ENCODE measurements around the gene GPR119. TPM values are rescaled to one million over a fixed set of nuclear protein-coding genes. Genes with fewer than 3 reads are reported as not detected.

GPR119 gene
- total RNA-seq, 1 donor from 2014 or later, result not detected

DNA sequence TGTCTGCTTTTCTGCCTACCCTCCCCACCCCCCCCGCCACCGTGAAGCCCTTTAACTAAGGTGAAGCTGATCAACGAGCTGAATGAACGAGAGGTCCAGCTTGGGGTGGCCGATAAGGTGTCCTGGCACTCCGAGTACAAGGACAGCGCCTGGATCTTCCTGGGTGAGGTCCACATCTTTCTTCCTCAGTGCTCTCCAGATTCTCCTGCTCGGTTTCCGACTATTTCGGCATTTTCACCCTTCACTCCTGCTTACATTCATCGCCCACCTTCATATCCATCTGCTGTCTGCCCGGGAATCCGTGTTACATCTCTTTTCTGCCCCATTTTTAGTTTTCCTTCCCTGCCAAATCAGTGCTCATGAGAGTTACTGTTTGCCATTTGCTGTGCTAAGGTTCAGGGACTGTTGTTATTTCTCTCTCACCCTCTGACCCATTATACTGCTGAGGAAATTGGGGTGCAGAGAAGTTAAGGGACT, 16.8 kb upstream of the GPR119 start:
- no peak for DNase-seq (ENCODE audit: low spot score)

DNA sequence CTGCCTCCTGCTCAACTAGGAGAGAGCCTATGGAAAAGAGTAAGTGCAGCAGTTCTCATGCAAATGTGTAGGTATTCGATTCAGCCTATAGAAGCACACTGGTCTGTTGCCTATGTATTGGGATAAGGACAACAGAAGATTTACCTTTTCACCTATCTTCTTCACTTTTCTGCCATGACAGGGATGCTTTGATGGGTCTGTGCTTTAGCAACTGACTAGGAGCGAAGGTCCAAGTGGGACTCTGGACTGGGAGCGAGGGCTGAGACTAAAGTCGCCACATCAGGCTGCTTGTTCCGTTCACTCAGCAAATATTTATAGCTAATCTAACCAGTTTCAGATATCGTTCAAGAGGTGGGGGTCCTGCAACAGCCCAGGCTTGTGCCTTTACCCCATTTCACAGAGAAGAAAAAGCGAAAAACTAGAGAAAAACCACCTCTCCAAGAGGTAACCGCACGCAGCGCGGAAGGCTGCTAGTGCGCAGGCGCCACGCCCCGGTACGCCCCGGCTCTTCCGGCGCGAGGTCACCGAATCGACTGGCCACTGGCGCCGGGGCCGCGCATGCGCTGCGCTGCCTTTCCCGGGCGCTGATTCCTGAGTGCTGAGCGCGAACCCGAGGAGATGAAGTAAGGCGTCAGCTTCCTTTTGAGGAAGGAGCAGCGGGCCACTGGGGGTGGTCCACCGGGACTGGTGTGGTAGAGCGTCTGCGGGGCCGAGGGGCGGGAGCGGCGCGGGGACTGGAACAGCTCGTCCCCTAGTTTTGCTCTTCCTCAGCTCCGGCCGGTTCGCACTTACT, 16.1 kb upstream of the GPR119 start, which contains the start of gene RBMX2:
Gene RBMX2, plus strand, starts transcription at position 573 of the 793 bp plus-strand sequence. Its CDS starts 46 bp downstream, at position 619.
- H3K4me3 Mint-ChIP-seq (ENCODE audit: unreplicated experiment), result peak within 1 kb of the TSS; percentile 79
- peaks cover 4% of the 10 kb centered on the region for H3K27me3 Mint-ChIP-seq (ENCODE audit: low read depth)
- no peaks in the 10 kb centered on the region for H3K36me3 Mint-ChIP-seq (ENCODE audit: low read depth)
- peak within 1 kb of the TSS; percentile 88 for H3K27ac Mint-ChIP-seq (ENCODE audit: unreplicated experiment)
- H3K4me1 Mint-ChIP-seq (ENCODE audit: low read depth), result peaks cover 11% of the 10 kb centered on the region
- no peak for DNase-seq (ENCODE audit: low spot score)
- TF ChIP-seq, protein P1, sequence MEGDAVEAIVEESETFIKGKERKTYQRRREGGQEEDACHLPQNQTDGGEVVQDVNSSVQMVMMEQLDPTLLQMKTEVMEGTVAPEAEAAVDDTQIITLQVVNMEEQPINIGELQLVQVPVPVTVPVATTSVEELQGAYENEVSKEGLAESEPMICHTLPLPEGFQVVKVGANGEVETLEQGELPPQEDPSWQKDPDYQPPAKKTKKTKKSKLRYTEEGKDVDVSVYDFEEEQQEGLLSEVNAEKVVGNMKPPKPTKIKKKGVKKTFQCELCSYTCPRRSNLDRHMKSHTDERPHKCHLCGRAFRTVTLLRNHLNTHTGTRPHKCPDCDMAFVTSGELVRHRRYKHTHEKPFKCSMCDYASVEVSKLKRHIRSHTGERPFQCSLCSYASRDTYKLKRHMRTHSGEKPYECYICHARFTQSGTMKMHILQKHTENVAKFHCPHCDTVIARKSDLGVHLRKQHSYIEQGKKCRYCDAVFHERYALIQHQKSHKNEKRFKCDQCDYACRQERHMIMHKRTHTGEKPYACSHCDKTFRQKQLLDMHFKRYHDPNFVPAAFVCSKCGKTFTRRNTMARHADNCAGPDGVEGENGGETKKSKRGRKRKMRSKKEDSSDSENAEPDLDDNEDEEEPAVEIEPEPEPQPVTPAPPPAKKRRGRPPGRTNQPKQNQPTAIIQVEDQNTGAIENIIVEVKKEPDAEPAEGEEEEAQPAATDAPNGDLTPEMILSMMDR (IDR thresholded peaks at IDR 0.05), result no peak
- no peaks in the 10 kb centered on the region for H3K9me3 Mint-ChIP-seq (ENCODE audit: low read depth)

More for the DNA sequence above, 16.8 kb upstream of the GPR119 start:
- Mint-ChIP-seq H3K4me3 (ENCODE audit: unreplicated experiment) (peak overlapping the region; percentile 79), H3K27me3 (ENCODE audit: low read depth) (no peaks in the 10 kb centered on the region), H3K9me3 (ENCODE audit: low read depth) (no peaks in the 10 kb centered on the region), H3K4me1 (ENCODE audit: low read depth) (peaks cover 11% of the 10 kb centered on the region), H3K27ac (ENCODE audit: unreplicated experiment) (peak overlapping the region; percentile 7), H3K36me3 (ENCODE audit: low read depth) (no peaks in the 10 kb centered on the region)
- TF ChIP-seq, protein P1 (IDR thresholded peaks at IDR 0.05), result no peak

DNA sequence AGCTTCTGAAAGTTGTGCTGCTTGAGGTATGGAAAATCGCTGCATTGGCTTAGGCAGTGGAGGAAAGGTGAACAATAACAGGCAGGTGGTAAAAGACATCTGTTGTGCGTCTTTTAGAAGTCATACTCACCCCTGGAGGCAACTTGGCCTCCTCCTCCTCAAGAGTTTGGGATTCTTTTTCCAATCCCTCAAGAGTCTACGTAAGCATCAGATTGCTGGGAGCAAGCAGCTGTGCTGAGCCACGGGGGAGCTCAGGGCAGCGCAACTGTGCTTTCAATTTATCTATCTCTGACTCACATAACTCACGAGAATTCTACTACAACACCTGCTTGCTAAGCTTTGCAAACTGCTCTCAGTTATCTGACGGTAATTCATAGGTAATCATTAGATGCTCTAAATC, 9.9 kb upstream of the GPR119 start:
- no peak overlapping the region for H3K27ac Mint-ChIP-seq (ENCODE audit: unreplicated experiment)
- H3K27me3 Mint-ChIP-seq (ENCODE audit: low read depth), result peaks cover 21% of the 10 kb centered on the region
- TF ChIP-seq, protein P1 (IDR thresholded peaks at IDR 0.05), result no peak
- H3K4me3 Mint-ChIP-seq (ENCODE audit: unreplicated experiment), result no peak overlapping the region
- no peaks in the 10 kb centered on the region for H3K36me3 Mint-ChIP-seq (ENCODE audit: low read depth)
- no peak for DNase-seq (ENCODE audit: low spot score)
- H3K9me3 Mint-ChIP-seq (ENCODE audit: low read depth), result no peaks in the 10 kb centered on the region
- no peaks in the 10 kb centered on the region for H3K4me1 Mint-ChIP-seq (ENCODE audit: low read depth)

DNA sequence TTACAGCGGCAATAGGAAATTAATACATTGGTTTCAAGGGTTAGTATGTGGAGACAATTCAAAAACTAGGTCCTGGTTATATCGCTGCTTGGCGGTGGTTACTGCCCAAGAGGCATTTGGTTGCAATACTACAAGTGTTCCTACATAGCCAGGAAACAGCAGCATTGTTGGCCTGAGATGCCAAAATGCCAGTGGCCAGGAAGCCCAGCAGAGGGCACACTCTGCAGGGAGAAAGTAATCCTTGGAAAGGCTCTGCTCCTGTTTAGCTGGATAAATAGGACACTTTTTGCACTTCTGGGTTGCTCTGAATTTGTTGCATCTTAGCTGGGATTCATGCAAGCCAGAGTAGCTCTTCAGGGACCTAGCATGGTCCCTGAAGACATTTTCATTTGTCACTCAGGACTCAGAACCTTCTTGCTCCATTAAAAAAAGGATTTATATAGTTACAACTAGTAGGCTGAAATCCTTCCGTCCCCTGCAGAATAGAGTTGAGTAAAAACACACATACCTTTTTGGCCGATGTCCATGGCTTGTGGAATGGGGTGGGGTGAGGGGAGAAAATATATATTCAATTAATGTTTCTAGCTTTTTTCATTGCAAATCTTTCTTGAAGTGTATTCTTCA, 8.1 kb upstream of the GPR119 start:
- no peak for DNase-seq (ENCODE audit: low spot score)
- Mint-ChIP-seq H3K27ac (ENCODE audit: unreplicated experiment) (no peak overlapping the region), H3K4me3 (ENCODE audit: unreplicated experiment) (no peak overlapping the region), H3K36me3 (ENCODE audit: low read depth) (no peaks in the 10 kb centered on the region), H3K27me3 (ENCODE audit: low read depth) (peaks cover 21% of the 10 kb centered on the region), H3K4me1 (ENCODE audit: low read depth) (no peaks in the 10 kb centered on the region), H3K9me3 (ENCODE audit: low read depth) (no peaks in the 10 kb centered on the region)
- TF ChIP-seq, protein P1 (IDR thresholded peaks at IDR 0.05), result peak; percentile 83

DNA sequence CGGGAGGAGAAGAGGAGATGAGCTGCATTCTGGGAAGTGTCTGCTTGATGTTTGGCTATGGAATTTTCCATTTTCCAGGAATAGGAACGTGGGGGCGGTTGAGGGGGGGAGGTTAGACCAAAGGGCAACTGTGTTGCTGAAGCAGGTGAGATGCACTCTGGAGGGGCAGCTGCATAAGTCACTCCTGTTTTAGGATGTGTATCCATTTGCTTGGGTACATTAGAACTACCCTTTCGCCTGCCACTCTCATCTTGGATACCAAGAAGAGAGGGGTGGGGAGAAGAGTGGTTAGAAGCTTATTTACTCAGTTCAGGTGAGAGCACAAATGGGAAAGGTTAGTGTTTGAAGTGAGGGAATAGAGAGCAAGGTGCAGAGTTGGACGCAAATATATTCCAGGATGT, 934 bp upstream of the GPR119 start:
- no peak overlapping the region for H3K27ac Mint-ChIP-seq (ENCODE audit: unreplicated experiment)

More for the DNA sequence above, 934 bp upstream of the GPR119 start:
- no peaks in the 10 kb centered on the region for H3K4me1 Mint-ChIP-seq (ENCODE audit: low read depth)
- DNase-seq (ENCODE audit: low spot score), result no peak
- peaks cover 4% of the 10 kb centered on the region for H3K9me3 Mint-ChIP-seq (ENCODE audit: low read depth)
- peaks cover 16% of the 10 kb centered on the region for H3K27me3 Mint-ChIP-seq (ENCODE audit: low read depth)
- H3K4me3 Mint-ChIP-seq (ENCODE audit: unreplicated experiment), result no peak overlapping the region
- H3K36me3 Mint-ChIP-seq (ENCODE audit: low read depth), result no peaks in the 10 kb centered on the region
- TF ChIP-seq, protein P1 (IDR thresholded peaks at IDR 0.05), result no peak
